NCI-H146 treated with DMSO at 0.1 percent for 48 hours (cell line): ENCODE data around the gene GNG12.

Experiments
- DNase-seq: peaks from one replicate; lab custom pipeline; 2025; ENCODE audit not compliant: unreplicated experiment; lab: John Stamatoyannopoulos, UW

The GNG12 gene

GRCh38 chr1:67713057-67713846, 120.0 kb downstream of the GNG12 start:
- peak; percentile 93 for DNase-seq

- DNase-seq, result peak; percentile 10
Observed at GRCh38 chr1:67711855-67712212, 121.4 kb downstream of the GNG12 start.

- no peak for DNase-seq
Observed at GRCh38 chr1:67711158-67711854, 122.0 kb downstream of the GNG12 start.

GRCh38 chr1:67710417-67710816, 122.8 kb downstream of the GNG12 start:
- no peak for DNase-seq

GRCh38 chr1:67708606-67709005, 124.7 kb downstream of the GNG12 start:
- no peak for DNase-seq

- no peak for DNase-seq
Observed at GRCh38 chr1:67705735-67706453, 127.4 kb downstream of the GNG12 start.

- DNase-seq, result no peak
Observed at GRCh38 chr1:67704351-67704750, 128.9 kb downstream of the GNG12 start.

GRCh38 chr1:67701876-67702275, 131.4 kb downstream of the GNG12 start:
- DNase-seq, result no peak

GRCh38 chr1:67700692-67701410, 132.4 kb downstream of the GNG12 start:
- DNase-seq, result peak; percentile 98

- no peak for DNase-seq
Observed at GRCh38 chr1:67700220-67700619, 133.0 kb downstream of the GNG12 start.

GRCh38 chr1:67696708-67697107, 136.6 kb downstream of the GNG12 start:
- no peak for DNase-seq

- no peak for DNase-seq
Observed at GRCh38 chr1:67695963-67696362, 137.3 kb downstream of the GNG12 start.

- no peak for DNase-seq
Observed at GRCh38 chr1:67691712-67692111, 141.6 kb downstream of the GNG12 start.

GRCh38 chr1:67690411-67690810, 142.9 kb downstream of the GNG12 start:
- DNase-seq, result no peak

GRCh38 chr1:67690018-67690363, 143.3 kb downstream of the GNG12 start:
- DNase-seq, result no peak

GRCh38 chr1:67689267-67690017, 143.8 kb downstream of the GNG12 start:
- DNase-seq, result no peak

- no peak for DNase-seq
Observed at GRCh38 chr1:67688526-67689219, 144.6 kb downstream of the GNG12 start.

GRCh38 chr1:67687649-67688048, 145.6 kb downstream of the GNG12 start:
- DNase-seq, result no peak

GRCh38 chr1:67687198-67687545, 146.1 kb downstream of the GNG12 start:
- DNase-seq, result peak; percentile 27
